KG1 (cell line): ENCODE measurements around the gene WSCD1.

Source experiments
- DNase-seq: peaks from one replicate; lab custom pipeline; 2025; lab: John Stamatoyannopoulos, UW

Gene WSCD1

DNA sequence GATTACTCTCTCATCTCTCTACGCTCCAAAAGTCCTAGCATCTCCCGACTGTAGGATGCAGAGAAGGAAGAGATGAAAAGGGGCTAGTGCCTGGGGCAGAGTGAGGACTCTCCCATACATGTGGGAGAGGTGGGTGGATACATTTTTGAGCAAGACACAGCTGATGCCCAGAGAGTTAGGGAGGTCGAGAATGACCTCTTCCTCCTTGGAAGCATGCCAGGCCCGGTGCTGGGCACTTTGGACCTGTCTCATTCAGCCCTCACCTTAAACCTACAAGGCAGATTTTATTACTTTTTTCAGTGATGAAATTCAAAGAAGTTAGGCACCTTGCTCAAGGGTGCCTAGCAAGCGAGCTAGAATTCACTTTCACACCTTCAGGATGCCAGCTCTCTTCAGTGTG lies 38.2 kb downstream of the WSCD1 start:
- no peak for DNase-seq

GRCh38 chr17:6108987-6109386 lies 38.8 kb downstream of the WSCD1 start:
- DNase-seq = no peak

DNA sequence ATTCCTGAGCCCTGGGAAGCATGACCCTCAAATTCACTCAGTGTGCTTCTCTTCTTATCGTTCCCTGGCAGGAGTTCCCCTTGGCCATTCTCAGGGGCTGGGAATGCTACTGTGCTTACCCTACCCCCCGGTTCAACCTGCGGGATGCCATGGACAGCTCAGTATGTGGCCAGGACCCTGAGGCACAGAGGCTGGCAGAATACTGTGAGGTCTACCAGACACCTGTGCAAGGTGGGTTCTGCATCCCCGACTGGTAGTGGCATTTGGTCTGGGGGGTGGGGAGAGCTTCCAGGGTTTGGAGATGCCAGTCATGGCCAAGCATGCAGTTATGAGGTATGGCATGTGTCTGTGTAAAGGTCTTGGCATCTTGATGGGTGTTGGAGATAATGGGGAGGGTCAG lies 39.4 kb downstream of the WSCD1 start:
- no peak for DNase-seq

DNA sequence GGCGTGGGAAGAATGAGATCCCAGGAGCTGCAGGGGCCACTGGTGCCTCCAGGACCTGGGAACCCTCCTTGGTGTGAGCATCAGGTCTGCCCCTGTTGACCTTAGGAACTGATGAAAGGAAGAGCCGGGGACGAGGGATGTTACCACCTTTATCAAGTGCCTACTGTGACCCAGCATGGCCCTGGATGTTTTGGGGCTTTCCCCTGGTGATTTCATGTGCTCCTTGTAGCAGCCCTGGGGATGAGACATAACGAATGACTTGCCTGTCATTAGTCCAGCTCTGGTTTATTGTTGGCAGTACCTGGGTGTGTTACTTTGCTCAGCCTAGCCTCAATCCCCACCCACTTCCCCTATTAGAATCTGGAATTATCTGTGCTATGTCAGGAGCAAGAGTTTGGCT lies 39.9 kb downstream of the WSCD1 start:
- DNase-seq = no peak

GRCh38 chr17:6110592-6110991 lies 40.4 kb downstream of the WSCD1 start:
- no peak for DNase-seq

GRCh38 chr17:6120351-6120750 lies 50.2 kb downstream of the WSCD1 start:
- DNase-seq = no peak

GRCh38 chr17:6124856-6125255 lies 54.7 kb downstream of the WSCD1 start:
- DNase-seq = no peak

GRCh38 chr17:6126768-6127167 lies 56.6 kb downstream of the WSCD1 start:
- no peak for DNase-seq

GRCh38 chr17:6134721-6135120 lies 64.5 kb downstream of the WSCD1 start:
- no peak for DNase-seq

GRCh38 chr17:6135236-6135635 lies 65.1 kb downstream of the WSCD1 start:
- DNase-seq = no peak

DNA sequence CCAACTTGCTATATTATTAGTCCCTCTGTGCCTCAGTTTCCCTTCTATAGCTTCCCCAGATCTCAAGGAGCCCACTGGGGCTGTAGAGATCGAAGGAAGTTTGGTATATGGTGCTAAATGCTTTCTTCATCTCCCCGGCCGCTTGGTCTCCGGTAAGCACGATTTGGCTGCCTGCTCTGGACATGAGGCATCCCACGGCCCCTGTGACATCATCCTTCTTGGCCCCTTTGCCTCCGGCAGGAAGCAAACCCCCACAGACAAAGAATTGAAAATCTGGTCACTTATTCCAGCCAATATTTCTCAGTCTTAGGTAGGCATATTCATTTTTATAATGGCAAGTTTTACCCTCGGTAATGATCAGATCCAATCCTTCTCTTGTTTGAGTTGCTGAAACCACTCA lies 65.8 kb downstream of the WSCD1 start:
- DNase-seq = no peak

- DNase-seq = no peak
These were observed 67.7 kb downstream of the WSCD1 start for GRCh38 chr17:6137716-6138502.

DNA sequence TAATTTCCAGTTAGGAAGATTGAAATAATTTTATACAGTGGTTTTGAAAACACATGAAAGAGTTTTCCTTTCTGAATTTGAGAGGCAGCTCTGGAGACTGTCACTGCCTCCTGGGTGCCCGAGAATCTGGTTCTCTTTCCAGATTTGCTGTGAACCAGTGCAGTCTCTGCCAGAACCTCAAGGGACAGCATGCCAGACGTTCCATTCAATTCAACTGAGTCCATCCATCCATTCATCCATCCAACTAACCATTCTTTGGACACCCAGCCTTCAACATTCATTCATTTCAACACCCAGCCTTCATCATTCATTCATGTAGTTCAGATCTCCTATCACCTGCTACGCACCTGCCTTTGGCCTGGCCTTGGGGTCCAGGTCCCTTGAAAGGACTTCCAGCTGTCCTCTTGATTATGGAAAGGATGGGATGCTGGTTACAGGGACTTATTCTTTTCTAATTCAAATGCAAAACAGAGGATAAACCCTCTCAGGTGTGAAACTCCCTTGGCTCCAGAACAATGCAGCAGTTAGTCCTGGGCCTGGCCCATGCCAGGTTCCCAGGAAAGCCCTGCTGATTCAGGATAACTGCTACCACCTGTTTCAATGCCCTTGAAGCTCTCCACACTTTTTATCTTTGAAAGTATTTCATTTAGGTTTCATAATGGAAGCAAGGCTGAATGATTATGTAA lies 68.7 kb downstream of the WSCD1 start:
- DNase-seq = no peak

DNA sequence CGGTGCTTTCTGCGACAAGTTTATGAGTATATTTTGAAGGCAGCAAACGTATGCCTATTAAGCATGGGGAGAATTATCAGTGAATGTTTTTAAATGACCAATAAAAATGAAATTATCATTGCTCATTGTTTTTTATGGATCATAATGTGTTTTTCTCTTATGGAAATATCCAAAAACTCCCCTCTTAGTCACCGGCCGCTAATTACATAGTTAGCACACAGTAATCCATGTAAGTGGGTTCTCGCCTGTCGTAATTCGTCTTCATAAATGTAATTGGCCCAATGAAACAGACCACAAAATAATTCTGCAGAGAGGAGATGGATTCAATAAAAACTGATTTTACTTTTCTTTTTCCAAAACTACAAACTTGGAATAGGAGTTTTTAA lies 69.3 kb downstream of the WSCD1 start:
- DNase-seq = no peak

- no peak for DNase-seq
These were observed 70.0 kb downstream of the WSCD1 start for GRCh38 chr17:6140188-6140587.

DNA sequence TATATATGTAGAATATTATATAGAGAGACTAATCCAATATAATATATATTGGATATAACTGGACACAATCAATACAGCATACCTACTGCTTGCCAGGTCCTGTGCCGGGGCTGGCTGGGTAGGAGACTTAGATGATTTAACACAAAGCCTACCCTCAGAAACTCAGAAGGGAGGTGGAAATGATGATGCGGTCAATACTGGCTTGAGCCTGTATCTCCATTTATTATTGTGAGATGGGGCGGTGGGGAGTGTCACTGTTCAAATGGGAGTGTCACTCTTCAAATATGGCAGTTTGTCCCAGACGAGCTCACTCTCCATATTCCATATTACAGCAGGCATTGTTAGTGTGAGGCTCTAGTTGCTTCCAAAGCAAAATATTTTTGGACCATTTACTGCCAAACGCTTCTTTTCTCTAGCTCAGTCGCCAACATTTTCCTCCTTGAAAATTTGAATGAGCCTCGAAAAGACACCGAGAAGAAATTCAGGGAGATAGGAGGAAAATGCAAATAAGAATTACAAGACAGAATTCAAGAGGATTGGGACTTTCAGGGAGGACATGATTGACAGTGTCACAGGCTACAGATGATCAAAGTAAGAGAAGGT lies 70.7 kb downstream of the WSCD1 start:
- DNase-seq = no peak

DNA sequence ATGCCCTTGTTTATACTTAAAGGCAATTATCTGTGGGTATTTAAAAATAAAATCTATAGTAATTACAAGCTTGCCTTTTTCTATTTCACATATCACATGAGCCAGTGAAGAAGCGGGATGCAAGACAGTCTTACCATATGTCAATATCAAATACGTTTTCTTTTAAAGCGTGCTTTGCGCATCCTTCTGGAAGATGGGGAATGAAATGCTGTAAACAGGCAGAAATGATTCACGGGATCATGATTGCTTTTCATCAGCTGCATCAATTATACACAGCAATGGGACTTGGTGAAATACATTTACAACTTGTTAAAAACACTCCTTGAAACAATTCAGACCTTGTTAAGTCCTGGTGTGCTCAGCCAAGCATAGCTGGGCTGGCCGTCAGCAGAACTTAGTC lies 72.5 kb downstream of the WSCD1 start:
- DNase-seq = no peak

DNA sequence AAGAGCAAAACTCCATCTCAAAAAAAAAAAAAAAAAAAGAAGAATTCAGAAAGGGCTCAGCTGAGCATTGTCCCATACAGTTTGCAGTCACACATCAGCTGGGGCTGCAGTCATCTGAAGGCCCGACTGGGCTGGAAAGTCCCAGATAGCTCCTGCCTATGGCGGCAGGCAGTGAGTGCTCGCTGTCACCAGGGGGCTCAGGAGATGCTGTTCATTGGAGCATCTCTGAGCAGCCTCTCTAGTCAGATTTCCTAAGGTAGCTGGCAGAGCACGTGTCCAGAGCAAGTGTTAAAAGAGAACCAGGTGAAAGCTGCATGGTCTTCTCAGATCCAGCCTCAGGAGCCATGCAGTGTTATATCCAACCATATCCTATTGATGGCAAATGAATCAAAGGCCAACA lies 75.8 kb downstream of the WSCD1 start:
- no peak for DNase-seq

DNA sequence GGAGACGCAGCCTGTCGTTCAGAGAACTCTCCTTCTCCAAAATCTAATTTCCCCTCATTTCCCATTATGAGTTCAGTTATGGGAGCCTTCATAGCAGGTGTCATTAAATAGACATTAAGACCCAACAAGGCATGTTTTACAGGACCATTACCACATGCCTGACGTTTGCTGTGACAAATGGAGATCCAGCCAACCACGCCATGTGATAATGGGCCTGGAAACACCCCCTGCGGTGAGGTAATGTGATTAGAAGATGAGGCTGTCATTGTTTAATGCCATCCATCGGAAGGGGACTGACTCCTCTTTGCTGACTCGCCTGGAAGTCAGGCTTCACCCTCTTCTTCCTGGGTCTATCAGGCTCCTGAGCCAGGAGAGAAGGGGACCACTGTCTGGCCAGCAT lies 76.9 kb downstream of the WSCD1 start:
- DNase-seq = no peak

- DNase-seq = no peak
These were observed 83.2 kb downstream of the WSCD1 start for GRCh38 chr17:6153375-6153774.

- no peak for DNase-seq
These were observed 87.5 kb downstream of the WSCD1 start for GRCh38 chr17:6157716-6158115.

GRCh38 chr17:6159541-6160231 lies 89.5 kb downstream of the WSCD1 start:
- no peak for DNase-seq

- no peak for DNase-seq
These were observed 90.0 kb downstream of the WSCD1 start for GRCh38 chr17:6160232-6160555.
